Measurements from ENCODE around the gene THAP10.

DNA sequence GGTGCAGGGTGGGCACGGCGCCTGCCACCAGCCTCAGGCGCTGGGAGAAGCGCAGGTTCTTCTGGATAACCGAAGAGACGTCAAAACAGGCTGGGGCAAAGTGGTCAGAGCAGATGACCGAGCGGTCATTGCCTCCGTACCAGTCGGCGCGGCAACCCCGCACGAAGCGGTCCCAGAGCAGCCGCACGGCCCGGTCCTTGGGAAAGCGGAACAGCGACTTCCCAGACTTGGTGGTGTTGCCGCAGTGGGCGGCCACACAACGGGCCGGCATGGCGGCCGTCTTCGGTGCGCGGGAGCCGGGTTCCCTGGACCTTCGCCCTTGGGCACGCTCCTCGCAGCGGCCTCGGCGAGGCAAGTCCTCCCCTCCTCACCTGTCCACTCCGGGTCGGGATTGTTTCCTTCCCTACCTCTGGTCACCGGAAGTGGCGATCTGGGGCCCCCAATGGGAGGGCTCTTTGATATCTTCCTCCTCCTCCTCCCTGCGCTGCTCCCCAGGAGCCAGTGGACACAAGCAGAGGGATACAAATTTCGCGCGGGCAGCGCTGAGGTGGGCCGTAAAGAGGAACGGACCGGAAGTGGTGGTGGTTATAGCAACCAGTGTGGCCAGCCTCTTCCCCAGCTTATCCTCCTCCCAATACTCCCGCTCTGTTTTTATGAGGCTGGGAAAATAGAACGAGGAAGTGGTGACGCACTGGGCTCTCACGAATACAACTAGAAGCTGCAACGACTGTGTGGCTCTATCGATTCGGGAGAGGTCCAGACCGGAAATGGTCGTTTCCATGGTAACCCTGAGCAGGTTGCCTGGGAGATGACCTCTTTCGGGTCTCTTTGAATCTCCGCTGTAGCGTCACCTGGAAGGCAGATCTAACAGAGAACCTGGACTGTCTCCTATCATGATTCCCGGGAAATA, at the start of gene THAP10, which contains the start of gene LRRC49:
- no peak; the same call in 1 of the 2 replicates for TF ChIP-seq MAZ (IDR thresholded peaks at IDR 0.05; ENCODE audit: borderline replicate concordance, low read depth, low read length)
- TF ChIP-seq, protein P1, sequence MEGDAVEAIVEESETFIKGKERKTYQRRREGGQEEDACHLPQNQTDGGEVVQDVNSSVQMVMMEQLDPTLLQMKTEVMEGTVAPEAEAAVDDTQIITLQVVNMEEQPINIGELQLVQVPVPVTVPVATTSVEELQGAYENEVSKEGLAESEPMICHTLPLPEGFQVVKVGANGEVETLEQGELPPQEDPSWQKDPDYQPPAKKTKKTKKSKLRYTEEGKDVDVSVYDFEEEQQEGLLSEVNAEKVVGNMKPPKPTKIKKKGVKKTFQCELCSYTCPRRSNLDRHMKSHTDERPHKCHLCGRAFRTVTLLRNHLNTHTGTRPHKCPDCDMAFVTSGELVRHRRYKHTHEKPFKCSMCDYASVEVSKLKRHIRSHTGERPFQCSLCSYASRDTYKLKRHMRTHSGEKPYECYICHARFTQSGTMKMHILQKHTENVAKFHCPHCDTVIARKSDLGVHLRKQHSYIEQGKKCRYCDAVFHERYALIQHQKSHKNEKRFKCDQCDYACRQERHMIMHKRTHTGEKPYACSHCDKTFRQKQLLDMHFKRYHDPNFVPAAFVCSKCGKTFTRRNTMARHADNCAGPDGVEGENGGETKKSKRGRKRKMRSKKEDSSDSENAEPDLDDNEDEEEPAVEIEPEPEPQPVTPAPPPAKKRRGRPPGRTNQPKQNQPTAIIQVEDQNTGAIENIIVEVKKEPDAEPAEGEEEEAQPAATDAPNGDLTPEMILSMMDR (IDR thresholded peaks at IDR 0.05): no peak
- TF ChIP-seq BHLHE40 (IDR thresholded peaks at IDR 0.05; ENCODE audit: low read depth, low read length): no peak
- TF ChIP-seq EP300 (IDR thresholded peaks at IDR 0.05): no peak
- TF ChIP-seq RFX5 (IDR thresholded peaks at IDR 0.05): peak; percentile 85
- peak in 1 of 2 experiments; percentile 1; a peak in 2 of 5 replicates for TF ChIP-seq RAD21 (conservative IDR thresholded peaks at IDR 0.05 in 1 of 2, IDR thresholded peaks at IDR 0.05 in 1 of 2)
- TF ChIP-seq, protein P2, sequence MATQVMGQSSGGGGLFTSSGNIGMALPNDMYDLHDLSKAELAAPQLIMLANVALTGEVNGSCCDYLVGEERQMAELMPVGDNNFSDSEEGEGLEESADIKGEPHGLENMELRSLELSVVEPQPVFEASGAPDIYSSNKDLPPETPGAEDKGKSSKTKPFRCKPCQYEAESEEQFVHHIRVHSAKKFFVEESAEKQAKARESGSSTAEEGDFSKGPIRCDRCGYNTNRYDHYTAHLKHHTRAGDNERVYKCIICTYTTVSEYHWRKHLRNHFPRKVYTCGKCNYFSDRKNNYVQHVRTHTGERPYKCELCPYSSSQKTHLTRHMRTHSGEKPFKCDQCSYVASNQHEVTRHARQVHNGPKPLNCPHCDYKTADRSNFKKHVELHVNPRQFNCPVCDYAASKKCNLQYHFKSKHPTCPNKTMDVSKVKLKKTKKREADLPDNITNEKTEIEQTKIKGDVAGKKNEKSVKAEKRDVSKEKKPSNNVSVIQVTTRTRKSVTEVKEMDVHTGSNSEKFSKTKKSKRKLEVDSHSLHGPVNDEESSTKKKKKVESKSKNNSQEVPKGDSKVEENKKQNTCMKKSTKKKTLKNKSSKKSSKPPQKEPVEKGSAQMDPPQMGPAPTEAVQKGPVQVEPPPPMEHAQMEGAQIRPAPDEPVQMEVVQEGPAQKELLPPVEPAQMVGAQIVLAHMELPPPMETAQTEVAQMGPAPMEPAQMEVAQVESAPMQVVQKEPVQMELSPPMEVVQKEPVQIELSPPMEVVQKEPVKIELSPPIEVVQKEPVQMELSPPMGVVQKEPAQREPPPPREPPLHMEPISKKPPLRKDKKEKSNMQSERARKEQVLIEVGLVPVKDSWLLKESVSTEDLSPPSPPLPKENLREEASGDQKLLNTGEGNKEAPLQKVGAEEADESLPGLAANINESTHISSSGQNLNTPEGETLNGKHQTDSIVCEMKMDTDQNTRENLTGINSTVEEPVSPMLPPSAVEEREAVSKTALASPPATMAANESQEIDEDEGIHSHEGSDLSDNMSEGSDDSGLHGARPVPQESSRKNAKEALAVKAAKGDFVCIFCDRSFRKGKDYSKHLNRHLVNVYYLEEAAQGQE (IDR thresholded peaks at IDR 0.05): no peak
- TF ChIP-seq ZNF302 (CRISPR knock-in tag; IDR thresholded peaks at IDR 0.05): no peak
- TF ChIP-seq POLR2A (IDR thresholded peaks at IDR 0.05; ENCODE audit: low read length): peak; percentile 58
- TF ChIP-seq, protein P3, sequence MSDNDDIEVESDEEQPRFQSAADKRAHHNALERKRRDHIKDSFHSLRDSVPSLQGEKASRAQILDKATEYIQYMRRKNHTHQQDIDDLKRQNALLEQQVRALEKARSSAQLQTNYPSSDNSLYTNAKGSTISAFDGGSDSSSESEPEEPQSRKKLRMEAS (IDR thresholded peaks at IDR 0.05): peak; percentile 90
- TF ChIP-seq FOXS1 (CRISPR knock-in tag; IDR thresholded peaks at IDR 0.05): no peak
- no peak for TF ChIP-seq GATA3 (IDR thresholded peaks at IDR 0.05; ENCODE audit: borderline replicate concordance)
- TF ChIP-seq EHMT2 (IDR thresholded peaks at IDR 0.05; ENCODE audit: low read depth): no peak

Measured in A549 (cell line).